ENCODE data around the gene PSG5. TPM values are rescaled to one million over a fixed set of nuclear protein-coding genes. Genes with fewer than 3 reads are reported as not detected.
"Not testable (repeated sequence)": the region's sequence is repeated elsewhere in the genome, so short reads cannot be mapped to it uniquely, and the experiment has no call there.

Gene PSG5
- total and polyA plus RNA-seq, 12 donors: not detected

- H3K36me3 ChIP-seq: no peaks in the 10 kb centered on the region
- H3K27ac ChIP-seq: no peak overlapping the region
- H3K4me3 ChIP-seq: no peak overlapping the region
- 64 to 67% methylated on average over 1 of the region's 1 CpG for WGBS, 2 donors
- no peak for ATAC-seq
- DNase-seq: no peak
- intact Hi-C loops (cut with DNase I): no loop called here
- no peak for TF ChIP-seq CTCF (IDR thresholded peaks at IDR 0.05)
- H3K9me3 ChIP-seq: no peaks in the 10 kb centered on the region
- H3K27me3 ChIP-seq: no peaks in the 10 kb centered on the region
- no peaks in the 10 kb centered on the region for H3K4me1 ChIP-seq
These were observed 38.1 kb downstream of the PSG5 start for GRCh38 chr19:43148233-43148632.

GRCh38 chr19:43141763-43142162 lies 44.6 kb downstream of the PSG5 start:
- H3K9me3 ChIP-seq; H3K27me3 ChIP-seq; DNase-seq; H3K36me3 ChIP-seq; H3K4me1 ChIP-seq; ATAC-seq; intact Hi-C loops (cut with DNase I); H3K27ac ChIP-seq; H3K4me3 ChIP-seq: not testable (repeated sequence)
- 65 to 89% methylated on average over 1 of the region's 1 CpG for WGBS, 2 donors

GRCh38 chr19:43132696-43133095 lies 53.6 kb downstream of the PSG5 start:
- no peak overlapping the region for H3K27ac ChIP-seq
- DNase-seq (no peak), ATAC-seq (no peak)
- H3K36me3 ChIP-seq: no peaks in the 10 kb centered on the region
- intact Hi-C loops (cut with DNase I): no loop called here
- H3K27me3 ChIP-seq: peaks cover 0 to 10% (median 0%) of the 10 kb centered on the region in 7 donors
- no peaks in the 10 kb centered on the region for H3K9me3 ChIP-seq
- no peaks in the 10 kb centered on the region for H3K4me1 ChIP-seq
- TF ChIP-seq CTCF (IDR thresholded peaks at IDR 0.05): no peak
- WGBS, 2 donors: 49 to 86% methylated on average over 6 of the region's 6 CpGs
- no peak overlapping the region for H3K4me3 ChIP-seq

- not testable (repeated sequence) for ATAC-seq, DNase-seq
- WGBS, 2 donors: 69% methylated on average over 8 of the region's 8 CpGs
These were observed 55.0 kb downstream of the PSG5 start for GRCh38 chr19:43131281-43131842.

GRCh38 chr19:43129197-43129596 lies 57.1 kb downstream of the PSG5 start:
- H3K4me1 ChIP-seq, DNase-seq, ATAC-seq: not testable (repeated sequence)

More at GRCh38 chr19:43131281-43131842, 55.0 kb downstream of the PSG5 start:
- H3K36me3 ChIP-seq; H3K4me1 ChIP-seq; H3K4me3 ChIP-seq; H3K27ac ChIP-seq; intact Hi-C loops (cut with DNase I); H3K9me3 ChIP-seq: not testable (repeated sequence)
- peaks cover 0 to 12% (median 0%) of the 10 kb centered on the region in 7 donors for H3K27me3 ChIP-seq

GRCh38 chr19:43127336-43127735 lies 59.0 kb downstream of the PSG5 start:
- H3K4me3 ChIP-seq; H3K9me3 ChIP-seq; H3K27ac ChIP-seq; intact Hi-C loops (cut with DNase I); ATAC-seq; H3K36me3 ChIP-seq; DNase-seq; H3K4me1 ChIP-seq: not testable (repeated sequence)
- H3K27me3 ChIP-seq: peaks cover 0 to 15% (median 0%) of the 10 kb centered on the region in 7 donors
- 54 to 55% methylated on average over 3 of the region's 3 CpGs for WGBS, 2 donors

More at GRCh38 chr19:43129197-43129596, 57.1 kb downstream of the PSG5 start:
- H3K27ac ChIP-seq; H3K36me3 ChIP-seq; H3K9me3 ChIP-seq; H3K4me3 ChIP-seq; intact Hi-C loops (cut with DNase I): not testable (repeated sequence)
- H3K27me3 ChIP-seq: peaks cover 0 to 15% (median 0%) of the 10 kb centered on the region in 7 donors
- 75 to 82% methylated on average over 7 of the region's 7 CpGs for whole genome bisulfite sequencing, 2 donors

Measured in heart right ventricle (tissue), 16 donors.